SK-N-SH treated with all-trans-retinoic acid at 6 μM for 48 hours (cell line): ENCODE measurements around the gene F7.

Source experiments
- ARNTL ChIP-seq: fragments of 450-650 bp; formaldehyde crosslinking; IDR thresholded peaks from 2 replicates; pipeline ENCODE4 v1.5.0; 2020; ENCODE audit warnings: low read depth, mild to moderate bottlenecking, moderate library complexity, borderline replicate concordance
- BACH2 ChIP-seq: fragments of 250-450 bp; sonication (Bioruptor Pico); IDR thresholded peaks from 2 replicates; pipeline ENCODE4 v1.9.0; 2021; ENCODE audit warnings: mild to moderate bottlenecking, borderline replicate concordance
- CREB5 ChIP-seq: fragments of 250-450 bp; sonication (Bioruptor Pico); IDR thresholded peaks from 2 replicates; pipeline ENCODE4 v1.5.1; 2020; ENCODE audit warnings: low read depth, mild to moderate bottlenecking, moderate library complexity
- CSRNP3 ChIP-seq: fragments of 250-450 bp; sonication (Bioruptor Pico); IDR thresholded peaks from 2 replicates; pipeline ENCODE4 v1.5.1; 2021; ENCODE audit warnings: mild to moderate bottlenecking, moderate library complexity
- GLIS3 ChIP-seq: fragments of 250-450 bp; sonication (Bioruptor Pico); IDR thresholded peaks from 2 replicates; pipeline ENCODE4 v1.5.0; 2020; ENCODE audit warnings: mild to moderate bottlenecking, moderate library complexity
- RARB ChIP-seq: fragments of 250-450 bp; sonication (Bioruptor Pico); IDR thresholded peaks from 2 replicates; pipeline ENCODE4 v1.8.0; 2021; ENCODE audit warnings: mild to moderate bottlenecking, moderate library complexity
- ZFP30 ChIP-seq: fragments of 450-650 bp; formaldehyde crosslinking; IDR thresholded peaks from 2 replicates; pipeline ENCODE4 v1.5.0; 2022; ENCODE audit warnings: mild to moderate bottlenecking, moderate library complexity

- no peak for TF ChIP-seq CREB5 (CRISPR knock-in tag)
- TF ChIP-seq BACH2 (CRISPR knock-in tag) = no peak
- TF ChIP-seq ZFP30 = no peak
- no peak for TF ChIP-seq GLIS3
- no peak for TF ChIP-seq CSRNP3
- no peak for TF ChIP-seq ARNTL (CRISPR knock-in tag)
- TF ChIP-seq RARB (CRISPR knock-in tag) = no peak
Observed at GRCh38 chr13:113066142-113066455, 39.5 kb upstream of the F7 start.
